ENCODE measurements around the gene EEFSEC.

DNA sequence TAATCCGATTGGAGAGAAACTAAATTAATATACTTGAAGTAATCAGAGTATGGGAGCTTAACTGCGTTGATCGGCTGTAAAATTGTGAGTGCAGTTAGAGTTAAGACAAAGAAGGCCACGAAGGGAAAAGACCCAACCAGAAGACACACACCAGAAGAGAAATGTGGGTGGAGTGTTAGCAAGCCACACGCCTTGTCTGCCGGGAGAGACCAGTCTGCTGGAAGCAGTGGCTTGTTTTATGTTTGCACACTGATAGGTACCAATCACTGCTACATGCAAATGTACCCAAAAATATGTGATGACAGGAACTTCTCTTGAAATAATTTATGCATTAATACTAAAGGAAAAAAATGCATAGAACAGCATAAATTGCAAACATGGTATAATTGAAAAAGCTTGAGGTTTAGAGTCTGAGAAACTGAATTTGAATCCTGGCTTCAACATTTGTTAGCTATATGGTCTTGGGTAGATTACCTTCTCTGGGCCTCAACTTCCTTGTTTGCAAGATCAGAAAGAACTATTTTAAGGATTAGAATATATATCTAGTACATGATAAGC, 23.1 kb downstream of the EEFSEC start:
- TF ChIP-seq, protein P1, sequence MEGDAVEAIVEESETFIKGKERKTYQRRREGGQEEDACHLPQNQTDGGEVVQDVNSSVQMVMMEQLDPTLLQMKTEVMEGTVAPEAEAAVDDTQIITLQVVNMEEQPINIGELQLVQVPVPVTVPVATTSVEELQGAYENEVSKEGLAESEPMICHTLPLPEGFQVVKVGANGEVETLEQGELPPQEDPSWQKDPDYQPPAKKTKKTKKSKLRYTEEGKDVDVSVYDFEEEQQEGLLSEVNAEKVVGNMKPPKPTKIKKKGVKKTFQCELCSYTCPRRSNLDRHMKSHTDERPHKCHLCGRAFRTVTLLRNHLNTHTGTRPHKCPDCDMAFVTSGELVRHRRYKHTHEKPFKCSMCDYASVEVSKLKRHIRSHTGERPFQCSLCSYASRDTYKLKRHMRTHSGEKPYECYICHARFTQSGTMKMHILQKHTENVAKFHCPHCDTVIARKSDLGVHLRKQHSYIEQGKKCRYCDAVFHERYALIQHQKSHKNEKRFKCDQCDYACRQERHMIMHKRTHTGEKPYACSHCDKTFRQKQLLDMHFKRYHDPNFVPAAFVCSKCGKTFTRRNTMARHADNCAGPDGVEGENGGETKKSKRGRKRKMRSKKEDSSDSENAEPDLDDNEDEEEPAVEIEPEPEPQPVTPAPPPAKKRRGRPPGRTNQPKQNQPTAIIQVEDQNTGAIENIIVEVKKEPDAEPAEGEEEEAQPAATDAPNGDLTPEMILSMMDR (conservative IDR thresholded peaks at IDR 0.05; ENCODE audit: low read depth, low read length) = no peak
- TF ChIP-seq POLR2A (IDR thresholded peaks at IDR 0.05; ENCODE audit: low read depth, low read length) = no peak
- TF ChIP-seq, protein P2, sequence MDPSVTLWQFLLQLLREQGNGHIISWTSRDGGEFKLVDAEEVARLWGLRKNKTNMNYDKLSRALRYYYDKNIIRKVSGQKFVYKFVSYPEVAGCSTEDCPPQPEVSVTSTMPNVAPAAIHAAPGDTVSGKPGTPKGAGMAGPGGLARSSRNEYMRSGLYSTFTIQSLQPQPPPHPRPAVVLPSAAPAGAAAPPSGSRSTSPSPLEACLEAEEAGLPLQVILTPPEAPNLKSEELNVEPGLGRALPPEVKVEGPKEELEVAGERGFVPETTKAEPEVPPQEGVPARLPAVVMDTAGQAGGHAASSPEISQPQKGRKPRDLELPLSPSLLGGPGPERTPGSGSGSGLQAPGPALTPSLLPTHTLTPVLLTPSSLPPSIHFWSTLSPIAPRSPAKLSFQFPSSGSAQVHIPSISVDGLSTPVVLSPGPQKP (IDR thresholded peaks at IDR 0.05; ENCODE audit: borderline replicate concordance, low read depth, low read length) = no peak
- TF ChIP-seq, protein P3, sequence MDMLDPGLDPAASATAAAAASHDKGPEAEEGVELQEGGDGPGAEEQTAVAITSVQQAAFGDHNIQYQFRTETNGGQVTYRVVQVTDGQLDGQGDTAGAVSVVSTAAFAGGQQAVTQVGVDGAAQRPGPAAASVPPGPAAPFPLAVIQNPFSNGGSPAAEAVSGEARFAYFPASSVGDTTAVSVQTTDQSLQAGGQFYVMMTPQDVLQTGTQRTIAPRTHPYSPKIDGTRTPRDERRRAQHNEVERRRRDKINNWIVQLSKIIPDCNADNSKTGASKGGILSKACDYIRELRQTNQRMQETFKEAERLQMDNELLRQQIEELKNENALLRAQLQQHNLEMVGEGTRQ (IDR thresholded peaks at IDR 0.05; ENCODE audit: low read depth, low read length) = no peak
- no peak for TF ChIP-seq RAD21 (IDR thresholded peaks at IDR 0.05; ENCODE audit: low read length)
- TF ChIP-seq RFX5 (IDR thresholded peaks at IDR 0.05; ENCODE audit: low read depth, low read length) = no peak
